GM12872 (cell line): ENCODE results near the gene LAPTM5.

ENCODE experiments used
- CTCF ChIP-seq: IDR thresholded peaks from 3 replicates; pipeline ENCODE4 v1.5.1; 2011; ENCODE audit warnings: low read depth, mild to moderate bottlenecking, low read length, moderate library complexity; ENCODE audit not compliant: insufficient read depth

The LAPTM5 gene

GRCh38 chr1:30731109-30731805 lies 26.3 kb downstream of the LAPTM5 start:
- no peak for TF ChIP-seq CTCF

GRCh38 chr1:30730346-30731108 lies 27.0 kb downstream of the LAPTM5 start:
- no peak for TF ChIP-seq CTCF

- no peak for TF ChIP-seq CTCF
Measured at GRCh38 chr1:30729901-30730300, 27.7 kb downstream of the LAPTM5 start.

- TF ChIP-seq CTCF = no peak
Measured at GRCh38 chr1:30728832-30729638, 28.5 kb downstream of the LAPTM5 start.

- no peak for TF ChIP-seq CTCF
Measured at GRCh38 chr1:30728340-30728739, 29.2 kb downstream of the LAPTM5 start.

GRCh38 chr1:30727824-30728223 lies 29.8 kb downstream of the LAPTM5 start:
- TF ChIP-seq CTCF = no peak
